HAP-1 (cell line): ENCODE data around the gene TDO2.

Experiments
- DNase-seq, 2 experiments: peaks; one replicate each; pipeline ENCODE4 v3.0.0-alpha.2; 2016 to 2020; ENCODE audit warnings: low spot score in 2 of 2
- H3K27me3 ChIP-seq: fragments of 250-450 bp; sonication (Bioruptor Pico); 2 replicates; pipeline ENCODE4 v1.5.1; 2020; ENCODE audit warnings: low read depth, mild to moderate bottlenecking, moderate library complexity
- H3K36me3 ChIP-seq: fragments of 250-450 bp; sonication (Bioruptor Pico); replicated peaks from 2 replicates; pipeline ENCODE4 v1.5.1; 2020; ENCODE audit warnings: mild to moderate bottlenecking
- H3K4me1 ChIP-seq: fragments of 250-450 bp; sonication (Bioruptor Pico); 2 replicates; pipeline ENCODE4 v1.5.1; 2020; ENCODE audit warnings: mild to moderate bottlenecking
- H3K4me3 ChIP-seq: fragments of 250-450 bp; sonication (Bioruptor Pico); 2 replicates; pipeline ENCODE4 v1.5.1; 2020; ENCODE audit warnings: mild to moderate bottlenecking, moderate library complexity
- H3K9me3 ChIP-seq: fragments of 250-450 bp; sonication (Bioruptor Pico); 2 replicates; pipeline ENCODE4 v1.5.1; 2020; ENCODE audit warnings: mild to moderate bottlenecking, moderate library complexity
- in situ Hi-C: fragments of 300-500 bp; cut with MboI; formaldehyde crosslinking; loops from 3 replicates; pipeline ENCODE4 v1.14.3; 2020; ENCODE audit warnings: low sequenced_read_pairs, inconsistent platforms, mixed read lengths

TDO2 gene

GRCh38 chr4:155966731-155967395 is 63.4 kb downstream of the TDO2 start:
- no peaks in the 10 kb centered on the region for H3K36me3 ChIP-seq
- H3K4me3 ChIP-seq, result no peak overlapping the region
- H3K27me3 ChIP-seq, result no peaks in the 10 kb centered on the region
- no peaks in the 10 kb centered on the region; the same call in 1 of the 2 replicates for H3K4me1 ChIP-seq
- no peak for DNase-seq
- in situ Hi-C loops, result no loop called here
- no peaks in the 10 kb centered on the region for H3K9me3 ChIP-seq
